ENCODE results near the gene PRAMEF20. TPM values are rescaled to one million over a fixed set of nuclear protein-coding genes. Genes with fewer than 3 reads are reported as not detected.

Gene PRAMEF20
- total RNA-seq (2022; extraction: Qiagen RNA extraction; ENCODE audit: low read depth): not detected in 5 replicates

DNA sequence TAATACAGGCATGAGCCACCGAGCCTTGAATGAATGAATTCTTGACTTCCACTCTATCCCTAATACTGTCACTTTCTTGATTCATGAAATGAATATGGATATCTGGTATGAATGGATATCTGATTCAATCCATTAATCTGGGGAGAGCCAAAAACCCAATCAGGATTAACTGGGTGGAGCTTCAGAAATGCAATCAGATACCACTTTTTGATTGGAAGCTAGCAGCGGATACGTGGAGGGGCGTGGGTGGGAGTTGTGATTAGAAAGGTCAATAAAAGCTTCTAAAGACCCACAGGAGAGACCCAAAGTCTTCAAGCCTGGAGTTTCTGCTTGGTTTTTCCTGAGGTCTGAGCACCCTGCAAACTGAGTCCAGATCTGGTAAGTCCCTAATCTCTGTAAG is at the start of gene PRAMEF20:
PRAMEF20 (plus strand) TSS at position 301 of the 400 bp plus-strand sequence. CDS start 5,905 bp downstream, outside the sequence.

DNA sequence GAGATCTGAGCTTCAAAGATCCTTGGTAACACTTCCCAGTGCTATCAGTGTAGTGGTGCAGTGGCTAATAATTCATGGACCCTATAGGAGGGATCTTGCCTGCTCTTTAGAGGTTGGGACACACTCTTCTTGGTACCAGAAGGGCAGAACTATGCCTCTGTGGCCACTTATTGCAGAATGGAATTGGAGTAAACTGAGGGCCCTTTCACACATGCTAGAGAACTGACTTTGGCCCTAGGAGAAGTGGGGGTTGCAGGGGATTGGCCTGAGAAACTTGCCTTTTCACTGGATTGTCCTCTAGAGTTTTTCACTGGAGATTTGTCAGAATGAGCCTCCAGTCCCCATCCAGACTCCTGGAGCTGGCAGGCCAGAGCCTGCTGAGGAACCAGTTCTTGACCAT is 20.9 kb upstream of the PRAMEF20 start, which contains the start of gene PRAMEF17:
PRAMEF17 (plus strand) TSS at position 301 of the 400 bp plus-strand sequence; CDS start at position 327, 26 bp downstream.

Other genes starting within 250 kb of the PRAMEF20 start
- not detected in 5 replicates for gene HNRNPCL4, start 244.8 kb upstream of the PRAMEF20 start, total RNA-seq (2022; extraction: Qiagen RNA extraction; ENCODE audit: low read depth)
- not detected in 5 replicates for gene PRAMEF9, start 238.6 kb upstream of the PRAMEF20 start, total RNA-seq (2022; extraction: Qiagen RNA extraction; ENCODE audit: low read depth)
- not detected in 5 replicates for gene PRAMEF13, start 209.0 kb upstream of the PRAMEF20 start, total RNA-seq (2022; extraction: Qiagen RNA extraction; ENCODE audit: low read depth)
- gene PRAMEF18, start 184.3 kb upstream of the PRAMEF20 start, total RNA-seq (2022; extraction: Qiagen RNA extraction; ENCODE audit: low read depth): not detected in 5 replicates
- not detected in 5 replicates for gene PRAMEF5, start 156.3 kb upstream of the PRAMEF20 start, total RNA-seq (2022; extraction: Qiagen RNA extraction; ENCODE audit: low read depth)
- gene PRAMEF8, start 125.3 kb upstream of the PRAMEF20 start, total RNA-seq (2022; extraction: Qiagen RNA extraction; ENCODE audit: low read depth): 0.13 TPM in 1 of 5 replicates, not detected in the others
- not detected in 5 replicates for gene PRAMEF33, start 106.9 kb upstream of the PRAMEF20 start, total RNA-seq (2022; extraction: Qiagen RNA extraction; ENCODE audit: low read depth)
- not detected in 5 replicates for gene PRAMEF15, start 94.9 kb upstream of the PRAMEF20 start, total RNA-seq (2022; extraction: Qiagen RNA extraction; ENCODE audit: low read depth)
- gene PRAMEF14, start 63.3 kb upstream of the PRAMEF20 start, total RNA-seq (2022; extraction: Qiagen RNA extraction; ENCODE audit: low read depth): not detected in 5 replicates
- gene PRAMEF19, start 38.5 kb upstream of the PRAMEF20 start, total RNA-seq (2022; extraction: Qiagen RNA extraction; ENCODE audit: low read depth): not detected in 5 replicates
- gene PRAMEF17, start 20.8 kb upstream of the PRAMEF20 start, total RNA-seq (2022; extraction: Qiagen RNA extraction; ENCODE audit: low read depth): not detected in 5 replicates
- 0.11 TPM in 1 of 5 replicates, not detected in the others for gene LRRC38, start 103.6 kb downstream of the PRAMEF20 start, total RNA-seq (2022; extraction: Qiagen RNA extraction; ENCODE audit: low read depth)
- not detected in 5 replicates for gene PDPN, start 173.4 kb downstream of the PRAMEF20 start, total RNA-seq (2022; extraction: Qiagen RNA extraction; ENCODE audit: low read depth)